Body of pancreas (tissue), 4 donors: ENCODE measurements around the gene TJP1.

ENCODE experiments used
- POLR2A ChIP-seq, 3 donors: fragments of 450-650 bp; IDR thresholded peaks; one replicate each; pipeline ENCODE4 v1.6.1; 2016; ENCODE audit warnings: antibody characterized with exemption in 3 of 3, mild to moderate bottlenecking in 2 of 3
- TF ChIP-seq, protein P1 (sequence below), 7 experiments: fragments of 450-650 bp in 4 of 7; fragments of 200-600 bp in 3 of 7; sonication (generic) in 3 of 7; IDR thresholded peaks; one replicate each; pipeline ENCODE4 v1.5.1; 2016 to 2019; ENCODE audit warnings: antibody characterized with exemption in 7 of 7

- no peak for TF ChIP-seq POLR2A (IDR thresholded peaks at IDR 0.05)
- TF ChIP-seq, protein P1, sequence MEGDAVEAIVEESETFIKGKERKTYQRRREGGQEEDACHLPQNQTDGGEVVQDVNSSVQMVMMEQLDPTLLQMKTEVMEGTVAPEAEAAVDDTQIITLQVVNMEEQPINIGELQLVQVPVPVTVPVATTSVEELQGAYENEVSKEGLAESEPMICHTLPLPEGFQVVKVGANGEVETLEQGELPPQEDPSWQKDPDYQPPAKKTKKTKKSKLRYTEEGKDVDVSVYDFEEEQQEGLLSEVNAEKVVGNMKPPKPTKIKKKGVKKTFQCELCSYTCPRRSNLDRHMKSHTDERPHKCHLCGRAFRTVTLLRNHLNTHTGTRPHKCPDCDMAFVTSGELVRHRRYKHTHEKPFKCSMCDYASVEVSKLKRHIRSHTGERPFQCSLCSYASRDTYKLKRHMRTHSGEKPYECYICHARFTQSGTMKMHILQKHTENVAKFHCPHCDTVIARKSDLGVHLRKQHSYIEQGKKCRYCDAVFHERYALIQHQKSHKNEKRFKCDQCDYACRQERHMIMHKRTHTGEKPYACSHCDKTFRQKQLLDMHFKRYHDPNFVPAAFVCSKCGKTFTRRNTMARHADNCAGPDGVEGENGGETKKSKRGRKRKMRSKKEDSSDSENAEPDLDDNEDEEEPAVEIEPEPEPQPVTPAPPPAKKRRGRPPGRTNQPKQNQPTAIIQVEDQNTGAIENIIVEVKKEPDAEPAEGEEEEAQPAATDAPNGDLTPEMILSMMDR (IDR thresholded peaks at IDR 0.05): no peak
Measured at GRCh38 chr15:29819979-29820378, 2.3 kb downstream of the TJP1 start.
